Stimulated activated CD8-positive, alpha-beta memory T cell treated with anti-CD3 and anti-CD28 coated beads, Interleukin-15, amount 100 ng/mL, for 24 hours (primary cell): ENCODE data around the gene SHPK.

ENCODE experiments used
- DNase-seq: peaks from one replicate; pipeline ENCODE4 v3.0.0-alpha.2; 2020; ENCODE audit warnings: low read depth

The SHPK gene

DNA sequence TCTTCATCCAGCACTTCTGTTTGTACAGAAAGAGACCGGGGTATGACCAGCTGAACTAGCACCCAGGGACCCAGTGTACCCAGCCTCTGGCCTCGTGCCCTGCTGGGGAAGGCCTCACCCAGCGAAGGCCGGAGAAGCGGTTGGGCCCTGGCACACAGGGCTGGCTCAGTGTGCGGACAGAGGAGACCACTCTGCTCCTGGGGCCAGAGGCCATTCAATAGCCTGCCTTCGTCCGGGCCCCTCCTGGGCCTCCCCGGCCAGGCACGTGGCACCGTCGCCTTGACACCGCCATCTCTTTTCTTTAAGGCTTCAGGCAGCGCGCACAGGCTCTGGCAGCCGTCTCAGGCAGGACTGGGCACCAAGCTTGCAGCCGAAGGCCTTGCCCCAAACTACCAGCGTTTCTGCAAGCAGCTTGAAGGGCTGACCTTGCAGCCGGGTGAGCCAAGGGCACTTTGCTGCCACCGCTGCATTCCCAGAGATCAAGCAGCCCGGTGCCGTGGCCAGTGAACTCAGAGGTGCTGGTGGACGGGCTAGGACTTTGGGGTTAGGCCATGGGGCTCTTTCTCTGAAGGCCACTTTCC, 24.4 kb upstream of the SHPK start:
- no peak for DNase-seq

DNA sequence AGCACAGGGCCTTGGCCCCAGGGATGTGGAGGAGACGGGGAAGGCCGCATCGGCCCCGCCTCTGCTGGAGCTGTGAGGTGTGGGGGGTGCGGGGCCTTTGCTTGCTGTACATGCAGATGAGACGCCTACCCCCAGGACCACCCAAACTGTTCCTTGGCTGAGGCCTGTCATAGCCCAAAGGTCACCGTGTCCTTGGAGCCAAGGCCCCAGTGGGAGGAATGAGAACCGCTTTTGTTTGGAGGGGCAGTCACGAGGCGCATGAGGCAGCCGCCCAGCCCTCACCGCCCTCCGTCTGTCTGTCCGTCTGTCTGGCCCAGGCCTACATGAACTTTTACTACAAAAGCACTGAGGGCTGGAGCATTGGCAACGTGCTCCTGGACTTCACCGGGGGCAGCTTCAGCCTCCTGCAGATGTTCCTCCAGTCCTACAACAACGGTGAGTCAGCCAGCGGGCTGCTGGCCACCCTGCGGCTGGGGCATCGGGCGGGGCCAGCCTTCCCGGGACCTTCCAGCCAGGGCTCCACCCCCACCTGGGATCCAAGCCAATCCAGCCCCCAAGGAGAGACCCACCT, 23.6 kb upstream of the SHPK start:
- no peak for DNase-seq

DNA sequence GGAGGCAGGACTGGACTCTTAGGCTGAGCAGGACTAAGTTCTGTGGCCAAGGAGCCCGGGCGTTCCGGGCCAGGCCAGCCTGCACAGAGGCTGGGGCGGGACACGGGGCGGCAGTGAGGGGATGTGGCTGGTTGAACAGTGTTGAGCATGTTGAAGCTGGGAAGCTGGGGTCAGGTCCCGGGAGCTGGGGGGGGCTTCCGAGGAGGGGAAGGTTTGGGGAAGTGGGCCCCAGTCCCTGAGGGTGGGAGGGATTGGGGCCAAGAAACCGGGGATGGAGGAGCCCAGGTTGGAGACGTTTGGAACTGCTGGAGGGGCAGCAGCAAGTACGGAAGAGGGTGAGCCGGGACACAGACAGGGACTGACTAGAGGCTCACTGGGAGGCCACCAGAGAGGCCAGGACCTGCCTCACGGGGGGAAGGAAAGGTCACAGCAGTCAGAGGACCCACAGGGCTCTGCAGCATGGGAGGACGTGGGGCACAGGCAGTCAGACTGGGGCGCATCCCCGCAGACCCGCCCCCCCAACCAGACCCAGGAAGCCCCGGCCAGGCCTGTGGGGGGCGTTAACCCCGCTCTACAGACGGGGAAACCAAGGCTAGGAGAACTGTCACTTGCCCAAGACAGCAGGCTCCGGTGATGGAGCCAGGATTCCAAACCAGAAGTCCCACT, 22.9 kb upstream of the SHPK start:
- DNase-seq, result no peak

DNA sequence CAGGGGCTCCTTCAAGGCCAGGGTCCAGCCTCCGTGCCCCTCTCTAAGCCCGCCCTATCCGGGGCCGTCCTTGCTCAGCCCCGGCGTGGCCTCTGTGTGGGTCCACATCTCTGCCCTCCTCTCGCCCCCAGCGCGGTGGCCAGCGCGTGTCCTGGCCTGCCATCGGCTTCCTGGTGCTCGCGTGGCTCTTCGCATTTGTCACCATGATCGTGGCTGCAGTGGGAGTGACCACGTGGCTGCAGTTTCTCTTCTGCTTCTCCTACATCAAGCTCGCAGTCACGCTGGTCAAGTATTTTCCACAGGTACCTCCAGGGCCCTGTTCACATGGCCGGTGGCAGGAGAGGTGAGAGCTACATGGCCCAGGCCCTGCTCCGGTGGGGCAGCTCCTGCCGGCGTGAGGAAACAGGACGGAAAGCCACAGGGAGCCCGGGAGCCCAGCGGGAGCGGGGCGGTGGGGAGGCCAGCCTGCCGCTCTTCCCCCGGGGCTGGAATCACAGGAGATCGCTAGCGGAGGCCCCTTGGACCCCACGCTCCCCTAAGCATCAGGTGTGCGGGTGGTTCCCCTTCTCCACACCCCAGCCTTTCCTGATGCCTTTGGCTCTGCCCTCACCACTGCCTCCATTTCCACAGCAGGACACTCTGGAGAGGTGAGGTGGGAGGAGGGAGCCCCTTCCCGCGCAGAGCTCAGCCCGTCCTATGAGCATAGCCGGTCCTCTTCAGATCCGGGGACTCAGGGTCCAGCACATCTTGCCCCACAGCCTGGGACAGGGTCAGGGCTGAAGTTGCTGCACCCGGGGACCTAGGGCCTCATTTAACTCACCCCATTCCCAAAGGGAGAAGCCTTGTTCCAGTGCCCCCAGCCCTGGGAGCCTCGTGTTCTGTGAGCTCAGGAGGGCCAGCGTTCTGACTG, 22.1 kb upstream of the SHPK start:
- no peak for DNase-seq

DNA sequence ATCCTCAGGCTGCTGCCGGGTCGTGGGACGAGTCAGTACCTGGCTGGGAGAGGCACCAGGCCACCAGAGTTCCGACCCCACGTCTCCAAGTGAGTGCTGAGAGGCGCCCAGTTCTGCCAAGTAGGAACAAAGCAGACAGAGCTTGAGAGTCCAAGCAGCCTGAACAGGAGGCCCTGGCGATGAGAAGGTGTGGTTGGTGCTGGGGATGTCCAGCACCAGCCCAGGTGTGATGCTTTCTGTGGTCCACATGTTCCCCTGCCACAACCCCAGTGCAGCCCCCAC, 21.5 kb upstream of the SHPK start:
- no peak for DNase-seq

DNA sequence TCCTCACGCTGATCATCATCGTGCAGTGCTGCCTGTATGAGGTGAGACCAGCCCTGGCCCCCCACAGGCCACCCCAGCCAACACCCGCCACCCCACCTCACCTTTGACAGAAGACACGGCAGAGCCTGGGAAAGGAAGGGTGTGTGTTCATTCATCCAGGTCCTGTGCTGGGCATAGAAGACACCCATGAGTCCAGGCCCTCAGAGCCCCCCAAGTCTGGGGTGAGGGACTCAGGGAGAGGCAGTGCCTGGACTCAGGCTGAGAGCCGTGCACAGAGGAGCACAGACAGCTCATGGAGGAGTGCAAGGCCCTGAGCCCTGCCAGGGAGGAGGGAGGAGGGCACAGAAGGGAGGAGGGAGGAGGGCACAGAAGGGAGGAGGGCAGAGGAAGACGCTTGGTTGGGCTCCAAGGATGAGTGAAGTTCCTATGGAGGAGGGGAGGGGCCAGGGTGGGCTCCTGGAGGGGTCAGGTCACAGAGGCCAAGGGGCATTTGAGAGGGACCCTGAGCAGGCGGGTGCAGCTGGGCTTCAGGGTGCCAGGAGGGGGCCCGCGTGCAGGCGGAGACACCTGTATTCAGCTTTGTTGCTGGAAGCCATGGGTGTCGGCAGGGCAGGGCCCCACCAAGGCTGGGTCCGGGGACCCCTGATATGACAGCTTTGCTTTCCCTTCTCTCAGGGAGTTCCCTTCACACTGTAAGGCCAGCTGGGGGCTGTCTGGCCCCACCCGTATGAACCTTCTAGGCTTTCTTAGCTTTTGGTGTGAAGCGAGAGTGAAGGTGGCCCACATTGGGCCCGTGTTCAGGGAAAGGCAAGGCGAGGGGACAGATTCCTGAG, 20.9 kb upstream of the SHPK start:
- no peak for DNase-seq

DNA sequence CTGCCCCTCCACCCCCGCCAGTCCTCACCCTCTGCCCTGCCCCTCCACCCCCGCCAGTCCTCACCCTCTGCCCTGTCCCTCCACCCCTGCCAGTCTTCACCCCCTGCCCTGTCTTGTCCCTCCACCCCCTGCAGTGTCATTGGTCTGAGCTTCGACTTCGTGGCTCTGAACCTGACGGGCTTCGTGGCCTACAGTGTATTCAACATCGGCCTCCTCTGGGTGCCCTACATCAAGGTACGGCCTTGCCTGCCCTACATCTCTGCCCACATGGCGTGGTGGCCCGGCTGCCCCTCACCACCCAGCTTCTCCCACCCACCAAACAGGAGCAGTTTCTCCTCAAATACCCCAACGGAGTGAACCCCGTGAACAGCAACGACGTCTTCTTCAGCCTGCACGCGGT, 20.3 kb upstream of the SHPK start:
- no peak for DNase-seq

DNA sequence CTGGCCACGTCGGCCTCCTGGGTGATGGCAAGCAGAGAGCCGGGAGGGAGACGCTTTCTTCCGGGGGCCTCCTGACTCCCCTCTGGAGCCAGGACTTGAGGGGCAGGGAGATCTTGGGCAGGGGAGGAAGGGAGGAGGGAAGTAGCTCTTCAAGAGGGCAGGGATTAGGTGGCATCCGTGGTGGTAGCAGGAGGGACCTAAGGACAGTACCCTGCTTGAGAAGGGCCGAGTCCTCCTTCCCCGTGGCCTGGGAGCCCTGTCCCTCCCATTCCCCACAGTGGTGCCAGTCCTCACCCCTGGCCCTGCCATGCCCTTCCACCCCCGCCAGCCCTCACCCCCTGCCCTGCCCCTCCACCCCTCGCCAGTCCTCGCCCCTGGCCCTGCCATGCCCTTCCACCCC, 19.7 kb upstream of the SHPK start:
- no peak for DNase-seq

DNA sequence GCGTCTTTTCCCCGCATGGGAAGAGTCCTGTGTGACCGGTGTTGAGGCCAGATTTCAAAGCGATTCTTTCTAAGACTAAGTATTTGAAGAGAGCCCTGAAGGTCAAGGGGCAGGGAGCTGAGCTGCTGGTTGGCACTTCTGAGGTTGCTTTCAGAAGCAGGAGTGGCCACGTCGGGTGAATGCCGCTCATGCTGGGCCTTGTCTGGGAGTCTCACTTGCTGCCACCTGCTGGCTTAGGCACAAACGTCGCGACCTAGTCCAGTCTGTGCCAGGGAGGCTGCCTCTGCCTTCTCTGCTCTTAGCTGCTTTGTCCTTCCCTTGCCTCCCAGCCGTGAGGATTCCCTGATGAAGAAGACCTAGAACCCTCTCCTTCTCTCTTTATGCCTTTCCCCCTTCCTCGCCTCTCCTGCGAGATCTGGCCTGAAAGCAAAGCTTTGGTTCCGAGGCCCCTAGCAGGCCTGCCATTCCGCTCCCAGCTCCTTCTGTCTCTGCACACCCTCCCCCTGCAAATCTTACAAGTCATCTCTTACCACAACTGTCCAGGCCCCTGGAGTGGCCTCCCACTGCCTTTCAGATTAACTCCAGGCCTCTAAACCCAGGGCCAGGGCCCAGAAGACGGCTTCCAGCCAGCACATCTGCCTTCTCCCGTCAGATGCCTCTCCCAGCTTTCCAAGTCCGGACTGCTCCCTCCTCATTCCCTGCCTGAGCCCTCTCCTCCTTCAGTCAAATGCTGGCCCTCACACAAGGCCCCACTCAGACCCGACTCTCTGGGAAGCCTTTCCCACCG, 11.9 kb upstream of the SHPK start:
- no peak for DNase-seq

DNA sequence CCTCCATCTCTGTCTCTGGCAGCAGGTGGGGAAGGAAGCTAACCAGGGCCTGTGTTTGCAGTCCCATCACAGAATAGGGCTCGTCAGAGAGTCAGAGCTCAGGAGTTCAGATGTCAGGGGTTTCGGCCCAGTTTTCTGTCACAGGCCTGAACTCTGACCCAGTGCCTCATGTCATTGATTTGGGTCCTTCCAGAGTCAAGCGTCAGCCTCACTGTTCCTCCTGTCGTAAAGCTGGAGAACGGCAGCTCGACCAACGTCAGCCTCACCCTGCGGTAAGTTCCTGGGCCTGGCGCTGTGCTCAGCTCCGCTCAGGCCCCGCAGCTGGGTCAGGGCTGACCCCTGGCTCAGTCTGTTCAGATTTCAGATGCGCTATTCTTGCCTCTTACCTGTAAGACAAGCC, 11.2 kb upstream of the SHPK start:
- DNase-seq, result no peak

DNA sequence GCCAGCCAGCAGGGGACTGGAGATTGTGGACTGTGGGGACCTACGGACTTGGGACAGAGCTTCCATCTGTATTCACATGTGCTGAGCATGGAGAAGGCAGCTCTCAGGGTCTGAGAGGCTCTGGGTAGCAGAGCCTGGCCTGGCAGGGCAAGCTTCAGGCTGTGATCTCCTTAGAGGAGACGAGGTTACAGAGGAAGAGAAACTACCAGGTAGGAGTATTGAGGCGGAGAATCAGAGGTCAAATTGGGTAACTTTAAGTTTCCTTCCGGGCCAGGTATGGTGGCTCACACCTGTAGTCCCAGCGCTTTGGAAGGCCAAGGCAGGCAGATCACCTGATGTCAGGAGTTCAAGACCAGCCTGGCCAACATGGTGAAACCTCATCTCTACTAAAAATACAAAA, 9.3 kb upstream of the SHPK start:
- no peak for DNase-seq

DNA sequence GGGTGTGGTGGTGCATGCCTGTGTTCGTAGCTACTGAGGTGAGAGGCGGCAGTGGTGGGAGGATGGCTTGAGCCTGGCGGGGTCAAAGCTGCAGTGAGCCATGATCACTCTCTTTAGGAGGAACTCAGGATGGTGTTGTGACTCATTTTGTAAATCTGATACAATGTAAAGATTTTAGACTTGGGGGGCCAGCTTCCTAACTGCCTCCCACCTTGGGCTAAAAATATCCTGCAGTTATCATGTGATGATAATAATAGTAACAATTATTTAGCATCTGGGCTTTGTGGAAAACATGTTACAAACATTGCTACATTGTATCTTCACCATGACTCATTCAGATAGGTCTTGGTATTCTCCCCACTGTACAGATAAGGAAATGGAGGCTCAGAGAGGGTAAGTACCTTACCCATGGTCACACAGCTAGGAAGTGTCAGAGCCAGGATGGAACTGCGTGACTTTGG, 7.9 kb upstream of the SHPK start:
- no peak for DNase-seq

DNA sequence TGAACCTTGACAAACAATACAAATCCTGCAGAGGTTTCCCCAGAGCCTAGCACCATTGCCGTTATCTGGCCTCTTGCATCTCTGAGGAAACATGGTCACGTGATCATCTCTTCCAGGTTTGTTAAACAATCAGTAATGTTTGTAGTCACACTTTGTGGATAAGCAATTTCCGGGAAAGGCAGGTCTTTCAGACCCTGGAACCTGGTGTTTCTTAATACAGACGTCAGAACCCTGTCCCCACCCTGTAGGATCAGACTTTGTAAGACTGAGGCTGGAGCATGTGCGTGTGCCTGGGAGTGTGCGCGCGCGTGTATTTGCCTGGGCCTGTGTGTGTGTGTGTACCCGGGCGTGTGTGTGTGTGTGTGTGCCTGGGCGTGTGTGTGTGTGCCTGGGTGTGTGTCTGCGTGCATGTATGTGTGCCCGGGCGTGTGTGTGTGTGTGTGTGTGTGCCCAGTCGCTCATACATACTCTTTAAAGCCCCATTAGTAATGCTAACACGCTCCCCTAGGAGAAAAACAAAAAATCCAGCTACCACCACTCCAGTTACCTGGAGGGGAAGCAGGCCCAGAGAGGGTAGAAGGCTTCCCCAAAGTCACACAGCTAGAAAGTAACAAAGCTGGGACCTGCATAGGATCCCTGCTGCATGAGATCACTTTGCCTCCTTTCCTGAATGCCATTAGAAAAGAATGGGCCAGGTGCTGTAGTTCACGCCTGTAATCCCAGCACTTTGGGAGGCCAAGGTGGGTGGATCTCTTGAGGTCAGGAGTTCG, 5.9 kb upstream of the SHPK start:
- no peak for DNase-seq

DNA sequence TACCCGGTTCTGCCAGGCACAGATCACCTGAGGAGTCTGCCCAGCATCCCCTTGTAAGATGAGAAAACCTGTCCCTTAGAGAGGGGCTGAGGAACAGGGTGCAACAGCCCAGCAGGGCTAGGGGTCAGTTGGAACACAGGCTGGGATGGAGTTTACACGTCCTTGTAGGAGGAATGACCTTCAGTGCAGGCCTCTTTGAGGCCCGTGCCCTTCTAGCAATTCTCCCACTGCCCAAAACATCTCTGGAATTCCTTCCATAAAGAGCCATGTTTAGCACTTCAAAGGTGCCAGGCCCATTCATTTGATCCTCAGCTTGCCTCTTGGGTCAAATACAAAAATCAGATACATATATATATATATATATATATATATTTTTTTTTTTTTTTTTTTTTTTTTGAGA, 5.0 kb upstream of the SHPK start:
- no peak for DNase-seq

DNA sequence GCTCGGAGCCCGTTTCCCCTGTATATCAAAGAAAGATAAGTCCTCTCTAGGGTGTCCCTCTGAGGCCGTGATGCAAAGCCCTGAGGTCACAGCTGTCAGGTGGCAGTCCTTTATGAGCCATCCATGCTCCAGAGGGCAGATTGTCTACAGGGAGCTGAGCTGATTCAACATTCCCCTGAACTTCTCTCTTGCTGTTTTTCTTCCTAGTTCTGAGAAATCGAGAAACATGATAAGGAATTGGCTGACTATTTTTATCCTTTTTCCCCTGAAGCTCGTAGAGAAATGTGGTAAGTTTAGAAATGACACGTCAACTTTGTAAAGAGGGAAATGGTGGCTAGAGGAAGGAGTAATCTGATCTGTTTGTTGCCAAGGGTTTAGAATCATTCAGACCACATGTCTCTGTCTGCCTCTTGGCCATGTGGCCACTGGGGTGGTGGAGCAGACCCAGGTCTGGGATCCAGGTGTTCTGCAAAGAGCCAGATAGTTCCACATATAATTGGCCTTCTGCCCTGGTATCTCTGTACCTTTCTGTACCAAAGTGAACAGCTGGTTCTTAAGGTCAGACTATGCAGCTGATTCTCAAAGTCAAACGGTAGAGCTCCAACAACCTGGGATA, 4.0 kb upstream of the SHPK start:
- DNase-seq, result no peak

DNA sequence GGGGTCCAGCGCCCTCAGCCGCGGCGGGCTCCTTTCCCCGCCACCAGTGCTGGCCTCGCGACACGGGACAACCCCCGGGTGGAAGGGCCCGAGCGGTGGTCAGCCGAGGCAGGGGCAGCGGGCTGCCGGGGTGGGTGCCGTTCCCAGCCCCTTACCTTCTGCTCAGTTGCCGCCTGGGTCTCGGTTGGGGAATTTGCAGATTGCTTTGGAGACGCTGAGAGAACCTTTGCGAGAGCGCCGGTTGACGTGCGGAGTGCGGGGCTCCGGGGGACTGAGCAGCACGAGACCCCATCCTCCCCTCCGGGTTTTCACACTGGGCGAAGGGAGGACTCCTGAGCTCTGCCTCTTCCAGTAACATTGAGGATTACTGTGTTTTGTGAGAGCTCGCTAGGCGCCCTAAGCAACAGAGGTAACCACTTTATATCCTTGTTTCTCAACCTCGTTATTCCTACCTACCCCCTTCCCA, 891 bp upstream of the SHPK start:
- no peak for DNase-seq

DNA sequence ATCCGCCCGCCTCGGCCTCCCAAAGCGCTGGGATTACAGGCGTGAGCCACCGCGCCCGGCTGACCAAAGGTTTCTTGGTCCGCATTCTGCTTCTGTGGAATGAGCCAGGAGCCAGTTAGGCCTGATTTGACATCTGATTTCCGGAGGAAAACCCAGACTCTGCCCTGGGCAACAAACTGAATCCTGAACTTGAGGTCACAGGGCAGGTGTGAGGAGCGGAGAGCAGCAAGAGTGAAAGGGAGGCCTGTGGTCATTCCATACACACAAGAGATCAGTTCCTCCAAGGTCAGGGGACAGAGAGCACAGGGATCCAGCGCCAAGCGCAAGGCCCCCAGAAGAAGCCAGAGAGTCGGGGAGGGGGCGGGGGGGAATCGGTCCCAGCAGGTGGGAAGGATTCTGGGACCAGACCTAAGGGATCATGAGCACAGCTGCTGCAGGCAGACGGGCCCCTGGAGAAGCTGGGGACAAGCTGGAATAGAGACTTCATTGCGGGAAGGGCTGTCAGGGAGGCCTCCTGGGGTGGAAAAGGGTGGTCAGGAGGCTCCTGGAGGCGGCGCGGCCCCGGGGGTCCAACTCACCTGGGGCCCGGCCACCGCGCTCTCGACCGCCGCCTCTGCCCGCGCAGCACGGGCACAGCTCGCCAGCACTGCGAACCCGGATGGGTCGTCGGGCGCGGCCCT, 436 bp downstream of the SHPK start:
- no peak for DNase-seq

DNA sequence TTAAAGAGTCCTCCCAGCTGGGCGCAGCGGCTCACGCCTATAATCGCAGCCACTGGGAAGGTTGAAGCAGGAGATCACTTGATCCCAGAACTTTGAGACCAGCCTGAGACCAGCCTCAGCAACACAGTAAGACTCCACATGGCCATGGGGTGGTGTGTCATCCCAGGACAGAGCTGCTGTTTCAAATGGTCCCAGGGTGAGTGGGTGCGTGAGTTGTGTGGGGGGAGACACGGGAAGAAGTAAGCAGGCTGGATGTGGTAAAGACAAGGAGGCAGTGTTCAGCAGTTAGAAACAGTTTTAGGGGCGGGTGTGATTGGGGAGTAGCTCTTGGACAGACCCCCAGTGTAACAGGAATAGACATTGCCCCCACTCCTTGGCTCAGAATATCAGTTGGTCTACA, 3.8 kb downstream of the SHPK start:
- no peak for DNase-seq

DNA sequence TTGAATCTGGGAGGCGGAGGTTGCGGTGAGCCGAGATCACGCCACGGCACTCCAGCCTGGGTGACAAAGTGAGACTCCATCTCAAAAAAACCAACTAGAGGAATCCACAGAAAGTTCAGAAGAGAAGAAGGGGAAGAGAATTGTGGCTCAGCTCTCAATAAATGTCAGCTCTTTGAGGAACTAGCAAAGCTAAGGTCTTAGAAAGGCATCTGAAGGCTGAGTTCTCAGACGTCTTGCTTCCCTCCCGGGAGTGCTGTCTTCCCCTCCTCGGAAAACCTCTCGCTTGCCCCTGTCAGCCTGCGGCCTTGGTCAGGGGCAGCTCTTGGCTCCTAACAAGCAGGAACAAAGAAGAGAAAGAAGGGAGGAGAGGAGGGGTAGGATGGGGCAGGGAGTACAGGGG, 5.3 kb downstream of the SHPK start:
- DNase-seq, result no peak
